Measurements from ENCODE around the gene PDE4D.
"Not testable (repeated sequence)": the region's sequence is repeated elsewhere in the genome, so short reads cannot be mapped to it uniquely, and the experiment has no call there.

Gene PDE4D

GRCh38 chr5:59390074-59390659 is 503.4 kb downstream of the PDE4D start:
- in situ Hi-C loops (cut with MboI; ENCODE audit: low sequenced_read_pairs) = loop anchor here (25.0 kb wide), 1 partner anchor 203 kb away; no protein-coding TSS in a partner anchor
- peak in 1 of 2 experiments; percentile 32 for DNase-seq (ENCODE audit: low spot score in 2 of 2)
- Histone ChIP-seq H3K9me3 (no peaks in the 10 kb centered on the region), H3K4me1 (no peaks in the 10 kb centered on the region), H3K27me3 (ENCODE audit: low read depth) (no peaks in the 10 kb centered on the region), H3K36me3 (replicated peaks) (no peaks in the 10 kb centered on the region), H3K4me3 (no peak overlapping the region)

GRCh38 chr5:59387127-59387526 is 506.4 kb downstream of the PDE4D start:
- H3K4me1 ChIP-seq = no peaks in the 10 kb centered on the region; the same call in 1 of the 2 replicates
- H3K4me3 ChIP-seq = no peak overlapping the region
- in situ Hi-C loops (cut with MboI; ENCODE audit: low sequenced_read_pairs) = loop anchor here (25.0 kb wide), 1 partner anchor 200 kb away; no protein-coding TSS in a partner anchor

GRCh38 chr5:59385700-59386099 is 507.8 kb downstream of the PDE4D start:
- Histone ChIP-seq H3K4me3 (no peak overlapping the region), H3K9me3 (no peaks in the 10 kb centered on the region), H3K36me3 (replicated peaks) (no peaks in the 10 kb centered on the region), H3K27me3 (ENCODE audit: low read depth) (no peaks in the 10 kb centered on the region), H3K4me1 (peaks cover 6% of the 10 kb centered on the region; the same call in 1 of the 2 replicates)
- DNase-seq (ENCODE audit: low spot score in 2 of 2) = no peak
- in situ Hi-C loops (cut with MboI; ENCODE audit: low sequenced_read_pairs) = loop anchor here (25.0 kb wide), 1 partner anchor 198 kb away; no protein-coding TSS in a partner anchor

More at GRCh38 chr5:59387127-59387526, 506.4 kb downstream of the PDE4D start:
- H3K36me3 ChIP-seq (replicated peaks) = no peaks in the 10 kb centered on the region
- H3K27me3 ChIP-seq (ENCODE audit: low read depth) = no peaks in the 10 kb centered on the region
- no peak for DNase-seq (ENCODE audit: low spot score in 2 of 2)
- H3K9me3 ChIP-seq = no peaks in the 10 kb centered on the region

- Histone ChIP-seq H3K4me1 (peaks cover 6% of the 10 kb centered on the region; the same call in 1 of the 2 replicates), H3K36me3 (replicated peaks) (no peaks in the 10 kb centered on the region), H3K4me3 (no peak overlapping the region), H3K9me3 (no peaks in the 10 kb centered on the region), H3K27me3 (ENCODE audit: low read depth) (no peaks in the 10 kb centered on the region)
- in situ Hi-C loops (cut with MboI; ENCODE audit: low sequenced_read_pairs) = loop anchor here (25.0 kb wide), 1 partner anchor 193 kb away; no protein-coding TSS in a partner anchor
- DNase-seq (ENCODE audit: low spot score in 2 of 2) = peak in 1 of 2 experiments; percentile 57
These were observed 513.1 kb downstream of the PDE4D start for GRCh38 chr5:59380350-59380951.

- DNase-seq (ENCODE audit: low spot score in 2 of 2); H3K27me3 ChIP-seq (ENCODE audit: low read depth); H3K36me3 ChIP-seq (replicated peaks); in situ Hi-C loops (cut with MboI; ENCODE audit: low sequenced_read_pairs); H3K4me3 ChIP-seq; H3K9me3 ChIP-seq; H3K4me1 ChIP-seq: not testable (repeated sequence)
These were observed 519.5 kb downstream of the PDE4D start for GRCh38 chr5:59374036-59374435.

GRCh38 chr5:59371525-59372127 is 521.9 kb downstream of the PDE4D start:
- DNase-seq (ENCODE audit: low spot score in 2 of 2) = no peak
- in situ Hi-C loops (cut with MboI; ENCODE audit: low sequenced_read_pairs) = no loop called here
- H3K36me3 ChIP-seq (replicated peaks) = no peaks in the 10 kb centered on the region
- H3K9me3 ChIP-seq = no peaks in the 10 kb centered on the region
- no peaks in the 10 kb centered on the region for H3K4me1 ChIP-seq
- H3K4me3 ChIP-seq = no peak overlapping the region
- H3K27me3 ChIP-seq (ENCODE audit: low read depth) = no peaks in the 10 kb centered on the region

GRCh38 chr5:59368951-59369350 is 524.6 kb downstream of the PDE4D start:
- Histone ChIP-seq H3K4me3 (no peak overlapping the region), H3K4me1 (no peaks in the 10 kb centered on the region), H3K27me3 (ENCODE audit: low read depth) (no peaks in the 10 kb centered on the region), H3K9me3 (no peaks in the 10 kb centered on the region), H3K36me3 (replicated peaks) (no peaks in the 10 kb centered on the region)
- DNase-seq (ENCODE audit: low spot score in 2 of 2) = no peak
- in situ Hi-C loops (cut with MboI; ENCODE audit: low sequenced_read_pairs) = no loop called here

- H3K36me3 ChIP-seq (replicated peaks) = no peaks in the 10 kb centered on the region
- in situ Hi-C loops (cut with MboI; ENCODE audit: low sequenced_read_pairs) = no loop called here
These were observed 525.6 kb downstream of the PDE4D start for GRCh38 chr5:59367791-59368394.

GRCh38 chr5:59366784-59367183 is 526.7 kb downstream of the PDE4D start:
- no peaks in the 10 kb centered on the region for H3K27me3 ChIP-seq (ENCODE audit: low read depth)
- no peaks in the 10 kb centered on the region for H3K36me3 ChIP-seq (replicated peaks)
- no peak overlapping the region for H3K4me3 ChIP-seq
- H3K9me3 ChIP-seq = no peaks in the 10 kb centered on the region
- in situ Hi-C loops (cut with MboI; ENCODE audit: low sequenced_read_pairs) = no loop called here
- DNase-seq (ENCODE audit: low spot score in 2 of 2) = no peak
- H3K4me1 ChIP-seq = no peaks in the 10 kb centered on the region

More at GRCh38 chr5:59367791-59368394, 525.6 kb downstream of the PDE4D start:
- Histone ChIP-seq H3K4me1 (no peaks in the 10 kb centered on the region), H3K4me3 (no peak overlapping the region), H3K9me3 (no peaks in the 10 kb centered on the region), H3K27me3 (ENCODE audit: low read depth) (no peaks in the 10 kb centered on the region)
- DNase-seq (ENCODE audit: low spot score in 2 of 2) = peak; percentile 40 to 59

- no peaks in the 10 kb centered on the region for H3K36me3 ChIP-seq (replicated peaks)
- peaks cover 4% of the 10 kb centered on the region; the same call in 1 of the 2 replicates for H3K27me3 ChIP-seq (ENCODE audit: low read depth)
- in situ Hi-C loops (cut with MboI; ENCODE audit: low sequenced_read_pairs) = no loop called here
- DNase-seq (ENCODE audit: low spot score in 2 of 2) = no peak
- no peak overlapping the region for H3K4me3 ChIP-seq
- H3K9me3 ChIP-seq = no peaks in the 10 kb centered on the region
- no peaks in the 10 kb centered on the region for H3K4me1 ChIP-seq
These were observed 531.1 kb downstream of the PDE4D start for GRCh38 chr5:59362438-59362837.

- DNase-seq (ENCODE audit: low spot score in 2 of 2) = no peak
- in situ Hi-C loops (cut with MboI; ENCODE audit: low sequenced_read_pairs) = no loop called here
- Histone ChIP-seq H3K4me3 (no peak overlapping the region), H3K4me1 (no peaks in the 10 kb centered on the region), H3K36me3 (replicated peaks) (no peaks in the 10 kb centered on the region), H3K9me3 (no peaks in the 10 kb centered on the region), H3K27me3 (ENCODE audit: low read depth) (peaks cover 4% of the 10 kb centered on the region; the same call in 1 of the 2 replicates)
These were observed 532.1 kb downstream of the PDE4D start for GRCh38 chr5:59361454-59361853.

GRCh38 chr5:59360130-59360555 is 533.4 kb downstream of the PDE4D start:
- no peak overlapping the region for H3K4me3 ChIP-seq
- in situ Hi-C loops (cut with MboI; ENCODE audit: low sequenced_read_pairs) = no loop called here
- DNase-seq (ENCODE audit: low spot score in 2 of 2) = no peak

GRCh38 chr5:59358005-59358861 is 535.3 kb downstream of the PDE4D start:
- no peak for DNase-seq (ENCODE audit: low spot score in 2 of 2)
- Histone ChIP-seq H3K36me3 (replicated peaks) (no peaks in the 10 kb centered on the region), H3K4me3 (no peak overlapping the region), H3K27me3 (ENCODE audit: low read depth) (peaks cover 6% of the 10 kb centered on the region), H3K9me3 (no peaks in the 10 kb centered on the region), H3K4me1 (no peaks in the 10 kb centered on the region)
- in situ Hi-C loops (cut with MboI; ENCODE audit: low sequenced_read_pairs) = no loop called here

More at GRCh38 chr5:59360130-59360555, 533.4 kb downstream of the PDE4D start:
- Histone ChIP-seq H3K27me3 (ENCODE audit: low read depth) (peaks cover 6% of the 10 kb centered on the region), H3K36me3 (replicated peaks) (no peaks in the 10 kb centered on the region), H3K4me1 (no peaks in the 10 kb centered on the region), H3K9me3 (no peaks in the 10 kb centered on the region)

All from HAP-1 (cell line).